SK-N-SH (cell line): Measurements from ENCODE around the gene PXDN. TPM values are rescaled to one million over a fixed set of nuclear protein-coding genes. Genes with fewer than 3 reads are reported as not detected.

Experiments
- CTCF ChIA-PET: fragments of 300-600, 350-600 bp; formaldehyde crosslinking; extraction: SDS; loops from one replicate; lab custom pipeline; 2021; lab: Yijun Ruan, JAX
- POLR2A ChIA-PET: fragments of 350-600 bp; sonication (Branson Sonifier 250); formaldehyde crosslinking; extraction: SDS; loops from one replicate; lab custom pipeline; 2020; ENCODE audit warnings: antibody characterized with exemption, inconsistent platforms; lab: Yijun Ruan, JAX
- DNase-seq: peaks from one replicate; pipeline ENCODE4 v3.0.0; 2012
- H2AFZ ChIP-seq: fragments of 200-600 bp; sonication (generic); 2 replicates; pipeline ENCODE4 v1.8.1; 2016; ENCODE audit warnings: antibody characterized with exemption, mild to moderate bottlenecking, low read depth
- H3F3A ChIP-seq: fragments of 200-600 bp; sonication (generic); replicated peaks from 2 replicates; pipeline ENCODE3; 2016; ENCODE audit warnings: antibody characterized with exemption, mild to moderate bottlenecking; ENCODE audit not compliant: insufficient read depth
- H3K27ac ChIP-seq, 2 experiments: fragments of 200-500 bp in 1 of 2; fragments of 200-600 bp in 1 of 2; sonication (Bioruptor generic) in 1 of 2; sonication (generic), shearing (Covaris generic) in 1 of 2; 2 replicates each; pipeline versions ENCODE4 v1.5.1 to v1.6.1; 2014 to 2016; ENCODE audit warnings: low read depth in 2 of 2, inconsistent platforms in 1 of 2, low read length in 1 of 2, mild to moderate bottlenecking in 1 of 2, mixed read lengths in 1 of 2
- H3K27me3 ChIP-seq: fragments of 200-600 bp; sonication (generic), shearing (Covaris generic); 2 replicates; pipeline ENCODE4 v1.6.1; 2016; ENCODE audit warnings: mixed run types; ENCODE audit not compliant: insufficient read depth
- H3K36me3 ChIP-seq, 2 experiments: fragments of 200-500 bp in 1 of 2; fragments of 200-600 bp in 1 of 2; sonication (Bioruptor generic) in 1 of 2; sonication (generic) in 1 of 2; replicated peaks in 1 of 2; 2 replicates each; pipeline versions ENCODE3 to v1.5.1; 2014 to 2016; ENCODE audit warnings: low read length in 1 of 2, mild to moderate bottlenecking in 1 of 2; ENCODE audit not compliant: insufficient read depth in 2 of 2, control insufficient read depth in 1 of 2
- H3K4me1 ChIP-seq, 2 experiments: fragments of 200-500 bp in 1 of 2; fragments of 200-600 bp in 1 of 2; sonication (Bioruptor generic) in 1 of 2; sonication (generic), shearing (Covaris generic) in 1 of 2; 2 replicates each; pipeline versions ENCODE4 v1.5.1 to v1.6.1; 2014 to 2016; ENCODE audit warnings: low read depth in 1 of 2, low read length in 1 of 2, mixed run types in 1 of 2; ENCODE audit not compliant: insufficient read depth in 2 of 2, control insufficient read depth in 1 of 2
- H3K4me2 ChIP-seq: fragments of 200-600 bp; sonication (generic), shearing (Covaris generic); 2 replicates; pipeline ENCODE4 v1.6.1; 2017; ENCODE audit warnings: mixed run types
- H3K4me3 ChIP-seq, 2 experiments: fragments of 200-500 bp in 1 of 2; fragments of 200-600 bp in 1 of 2; sonication (Bioruptor generic) in 1 of 2; sonication (generic), shearing (Covaris generic) in 1 of 2; 2 replicates each; pipeline versions ENCODE4 v1.5.1 to v1.8.1; 2014 to 2016; ENCODE audit warnings: low read depth in 2 of 2, inconsistent platforms in 1 of 2, low read length in 1 of 2, mild to moderate bottlenecking in 1 of 2, mixed read lengths in 1 of 2, moderate library complexity in 1 of 2
- H3K79me2 ChIP-seq: fragments of 200-600 bp; sonication (generic); 2 replicates; pipeline ENCODE4 v1.8.1; 2017; ENCODE audit warnings: mild to moderate bottlenecking; ENCODE audit not compliant: insufficient read depth
- H3K9ac ChIP-seq: fragments of 200-600 bp; sonication (generic); 2 replicates; pipeline ENCODE4 v1.6.1; 2017; ENCODE audit warnings: mixed run types
- H3K9me2 ChIP-seq: fragments of 200-600 bp; sonication (generic); 2 replicates; pipeline ENCODE4 v1.6.1; 2017; ENCODE audit warnings: mixed run types
- H3K9me3 ChIP-seq: fragments of 200-600 bp; sonication (generic); 2 replicates; pipeline ENCODE4 v1.6.1; 2017; ENCODE audit warnings: mixed run types, mild to moderate bottlenecking, moderate library complexity
- H4K20me1 ChIP-seq: fragments of 200-600 bp; sonication (generic); 2 replicates; pipeline ENCODE4 v1.6.1; 2017; ENCODE audit warnings: mild to moderate bottlenecking, mixed run types; ENCODE audit not compliant: insufficient read depth
- FOXJ3 ChIP-seq: sonication (generic); formaldehyde crosslinking; IDR thresholded peaks from 2 replicates; pipeline ENCODE4 v1.5.1; 2020; ENCODE audit warnings: mild to moderate bottlenecking, missing genetic modification reagents
- IRF3 ChIP-seq: fragments of 150-350 bp; IDR thresholded peaks from 2 replicates; pipeline ENCODE4 v1.6.1; 2016; ENCODE audit warnings: mild to moderate bottlenecking, low read depth, low read length
- MAX ChIP-seq: IDR thresholded peaks from 2 replicates; pipeline ENCODE4 v1.4.0; 2012; ENCODE audit warnings: low read depth
- MXI1 ChIP-seq: IDR thresholded peaks from 2 replicates; pipeline ENCODE4 v1.6.1; 2012; ENCODE audit warnings: mild to moderate bottlenecking, low read depth, low read length, improper control_type of control experiment
- NFIC ChIP-seq: IDR thresholded peaks from 2 replicates; pipeline ENCODE4 v1.4.0; 2012; ENCODE audit warnings: borderline replicate concordance
- POLR2AphosphoS5 ChIP-seq: IDR thresholded peaks from 2 replicates; pipeline ENCODE4 v1.6.1; 2012; ENCODE audit warnings: low read depth, low read length
- REST ChIP-seq: IDR thresholded peaks from 2 replicates; pipeline ENCODE4 v1.6.1; 2012; ENCODE audit warnings: mild to moderate bottlenecking, low read depth, low read length, moderate library complexity
- RXRA ChIP-seq: IDR thresholded peaks from 2 replicates; pipeline ENCODE4 v1.4.0; 2012; ENCODE audit warnings: low read depth, mild to moderate bottlenecking, borderline replicate concordance
- TEAD4 ChIP-seq: IDR thresholded peaks from 2 replicates; pipeline ENCODE4 v1.4.0; 2012; ENCODE audit warnings: mild to moderate bottlenecking, borderline replicate concordance; ENCODE audit not compliant: insufficient read depth
- WGBS: methylation state at CpG from one replicate; pipeline ENCODE4 v1.1.6; 2017; ENCODE audit warnings: low lambda C conversion rate; 5-methylcytosine and 5-hydroxymethylcytosine counted together
- polyA plus RNA-seq, 3 experiments: library from polyadenylated mRNA; depleted of rRNA; stranded (reverse); fragments of >200 nt; gene quantifications; 2 replicates each; pipeline ENCODE4 v1.2.3, GENCODE V29; 2012
- TF ChIP-seq, protein P1 (sequence below): fragments of 200-600 bp; sonication (generic); IDR thresholded peaks from 2 replicates; pipeline ENCODE4 v1.6.1; 2017; ENCODE audit warnings: antibody characterized with exemption, mild to moderate bottlenecking, moderate library complexity

Gene PXDN
- polyA plus RNA-seq, 1 of the 3 experiments (the other 2 are of a cell fraction), result 146 TPM

GRCh38 chr2:1618191-1618961 is 125.9 kb downstream of the PXDN start:
- Histone ChIP-seq H3K4me3 (no peak overlapping the region), H3K79me2 (no peaks in the 10 kb centered on the region), H3K27me3 (no peaks in the 10 kb centered on the region), H3K36me3 (no peaks in the 10 kb centered on the region), H4K20me1 (no peaks in the 10 kb centered on the region), H3F3A (no peaks in the 10 kb centered on the region), H3K9me3 (no peaks in the 10 kb centered on the region), H3K9ac (no peak overlapping the region), H3K9me2 (no peaks in the 10 kb centered on the region), H2AFZ (no peak overlapping the region), H3K27ac (no peak overlapping the region), H3K4me2 (no peak overlapping the region), H3K4me1 (peaks cover 3 to 20% of the 10 kb centered on the region in 2 experiments; a peak in 2 of 4 replicates)
- no peak for TF ChIP-seq MXI1
- TF ChIP-seq POLR2AphosphoS5, result no peak
- TF ChIP-seq RXRA, result no peak
- no peak for TF ChIP-seq NFIC
- TF ChIP-seq, protein P1, sequence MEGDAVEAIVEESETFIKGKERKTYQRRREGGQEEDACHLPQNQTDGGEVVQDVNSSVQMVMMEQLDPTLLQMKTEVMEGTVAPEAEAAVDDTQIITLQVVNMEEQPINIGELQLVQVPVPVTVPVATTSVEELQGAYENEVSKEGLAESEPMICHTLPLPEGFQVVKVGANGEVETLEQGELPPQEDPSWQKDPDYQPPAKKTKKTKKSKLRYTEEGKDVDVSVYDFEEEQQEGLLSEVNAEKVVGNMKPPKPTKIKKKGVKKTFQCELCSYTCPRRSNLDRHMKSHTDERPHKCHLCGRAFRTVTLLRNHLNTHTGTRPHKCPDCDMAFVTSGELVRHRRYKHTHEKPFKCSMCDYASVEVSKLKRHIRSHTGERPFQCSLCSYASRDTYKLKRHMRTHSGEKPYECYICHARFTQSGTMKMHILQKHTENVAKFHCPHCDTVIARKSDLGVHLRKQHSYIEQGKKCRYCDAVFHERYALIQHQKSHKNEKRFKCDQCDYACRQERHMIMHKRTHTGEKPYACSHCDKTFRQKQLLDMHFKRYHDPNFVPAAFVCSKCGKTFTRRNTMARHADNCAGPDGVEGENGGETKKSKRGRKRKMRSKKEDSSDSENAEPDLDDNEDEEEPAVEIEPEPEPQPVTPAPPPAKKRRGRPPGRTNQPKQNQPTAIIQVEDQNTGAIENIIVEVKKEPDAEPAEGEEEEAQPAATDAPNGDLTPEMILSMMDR, result no peak
- TF ChIP-seq IRF3, result no peak
- no peak for TF ChIP-seq FOXJ3 (CRISPR knock-in tag)
- TF ChIP-seq TEAD4, result no peak
- TF ChIP-seq MAX, result no peak
- DNase-seq, result no peak
- POLR2A ChIA-PET, result interaction anchor here (0.7 kb wide), 1 partner anchor 158 kb away, joined by 3 read pairs; no protein-coding TSS in a partner anchor
- WGBS, result 88% methylated on average over 15 of the region's 20 CpGs
- CTCF ChIA-PET, result no interaction called here

- no peak for TF ChIP-seq REST
- Histone ChIP-seq H4K20me1 (no peaks in the 10 kb centered on the region), H3K27me3 (no peaks in the 10 kb centered on the region), H3K4me3 (no peak overlapping the region), H3F3A (no peaks in the 10 kb centered on the region), H3K27ac (no peak overlapping the region), H3K4me1 (peaks cover 4 to 20% of the 10 kb centered on the region in 2 experiments; a peak in 2 of 4 replicates), H3K79me2 (no peaks in the 10 kb centered on the region), H2AFZ (no peak overlapping the region), H3K36me3 (no peaks in the 10 kb centered on the region), H3K9me2 (no peaks in the 10 kb centered on the region), H3K9me3 (no peaks in the 10 kb centered on the region), H3K9ac (no peak overlapping the region), H3K4me2 (no peak overlapping the region)
- no peak for DNase-seq
- ChIA-PET CTCF (no interaction called here), POLR2A (interaction anchor here (0.7 kb wide), 1 partner anchor 158 kb away, joined by 3 read pairs; no protein-coding TSS in a partner anchor)
- WGBS, result 74% methylated on average over 11 of the region's 11 CpGs
Observed at GRCh38 chr2:1617425-1618021, 126.8 kb downstream of the PXDN start.
